ENCODE measurements around the gene TIMP3.

GRCh38 chr22:32817137-32817730 lies 15.7 kb downstream of the TIMP3 start:
- no peak for TF ChIP-seq CTCF (IDR thresholded peaks at IDR 0.05 in 8 of 11, conservative IDR thresholded peaks at IDR 0.05 in 3 of 11)
- TF ChIP-seq POLR2A (IDR thresholded peaks at IDR 0.05): no peak

Data from spleen (tissue), 7 donors.